Heart left ventricle (tissue), 16 donors: ENCODE results near the gene WWOX. TPM values are rescaled to one million over a fixed set of nuclear protein-coding genes. Genes with fewer than 3 reads are reported as not detected.
A peak's percentile ranks its signal among the peaks of the same experiment; 100 is the strongest.

Source experiments
- ATAC-seq, 4 donors: fragments of 200-7000 bp; cut with Tn5 transposase; one replicate each; pipeline ENCODE4 v1.9.1; 2020 to 2022; ENCODE audit warnings: moderate library complexity in 4 of 4, mild to moderate bottlenecking in 3 of 4, moderate number of reproducible peaks in 1 of 4
- DNase-seq, 5 donors: peaks; one replicate each; pipeline ENCODE4 v3.0.0-alpha.2; 2020
- H3K27ac ChIP-seq, 12 donors: fragments of 200-600 bp; sonication (generic) in 4 of 12; one replicate each; pipeline versions ENCODE4 v1.5.0 to v1.8.0; 2016 to 2022; ENCODE audit warnings: mild to moderate bottlenecking in 2 of 12
- H3K27me3 ChIP-seq, 9 donors: fragments of 200-600 bp; sonication (generic) in 2 of 9; one replicate each; pipeline versions ENCODE4 v1.5.1 to v1.8.0; 2016 to 2022; ENCODE audit warnings: mild to moderate bottlenecking in 3 of 9
- H3K36me3 ChIP-seq, 9 donors: fragments of 200-600 bp; sonication (generic) in 2 of 9; one replicate each; pipeline versions ENCODE4 v1.5.0 to v1.8.0; 2018 to 2022; ENCODE audit warnings: mild to moderate bottlenecking in 2 of 9
- H3K4me1 ChIP-seq, 12 donors: fragments of 200-600 bp; sonication (generic) in 4 of 12; one replicate each; pipeline versions ENCODE4 v1.5.0 to v1.8.0; 2016 to 2022; ENCODE audit warnings: mild to moderate bottlenecking in 3 of 12
- H3K4me3 ChIP-seq, 12 donors: fragments of 200-600 bp; sonication (generic) in 4 of 12; one replicate each; pipeline versions ENCODE4 v1.5.0 to v1.8.0; 2017 to 2022; ENCODE audit warnings: mild to moderate bottlenecking in 9 of 12, moderate library complexity in 4 of 12
- H3K9me3 ChIP-seq, 12 donors: fragments of 200-600 bp; sonication (generic) in 4 of 12; one replicate each; pipeline versions ENCODE4 v1.5.0 to v1.8.0; 2016 to 2022; ENCODE audit warnings: mild to moderate bottlenecking in 1 of 12
- POLR2A ChIP-seq, 2 donors: fragments of 450-650 bp; IDR thresholded peaks; one replicate each; pipeline ENCODE4 v1.6.1; 2017; ENCODE audit warnings: antibody characterized with exemption in 2 of 2, mild to moderate bottlenecking in 2 of 2, moderate library complexity in 2 of 2
- WGBS, 4 donors: extraction: QIAGEN DNeasy Blood & Tissue Kit in 2 of 4; methylation state at CpG; one replicate each; pipeline versions ENCODE4 v1.1.5 to v1.1.7; 2013 to 2018; 5-methylcytosine and 5-hydroxymethylcytosine counted together
- intact Hi-C, 10 donors: fragments of 100-400 bp; cut with DNase I; formaldehyde crosslinking; loops; one replicate each; pipeline versions ENCODE4 v1.11.1 to v1.14.2; 2022
- polyA plus RNA-seq, 2 donors: library from polyadenylated mRNA; stranded (reverse); fragments of 200-250 nt; gene quantifications; one replicate each; pipeline ENCODE4 v1.2.3, GENCODE V29; 2013
- total RNA-seq, 9 donors: library from RNA; depleted of rRNA in 2 of 9; stranded (reverse); fragments of >200 nt in 2 of 9; fragmentation: NEBNext Ultra II Directional in 3 of 9; extraction: Animal tissue kit (Norgen Biotek cat#: 25700) in 3 of 9; gene quantifications; one replicate each; pipeline versions ENCODE4 v1.1.0 to v1.2.4, GENCODE V29; 2016 to 2023
- TF ChIP-seq, protein P1 (sequence below), 12 donors: fragments of 200-600 bp; sonication (generic) in 4 of 12; IDR thresholded peaks; one replicate each; pipeline versions ENCODE4 v1.5.0 to v1.8.0; 2018 to 2022; ENCODE audit warnings: antibody characterized with exemption in 12 of 12, mild to moderate bottlenecking in 5 of 12
- donor health status: ischemic (EF 13 %, LVEDD 7.1; RV severe dilation, severe dysfunction).
- donor health status: healthy with polysubstance abuse.
- donor health status: DM: no; HTN: yes; CAD: no.
- donor health status: DM: no; HTN: no; CAD: no.
- donor health status: ischemic (EF 25% LVEDD 6.9; RV normal size, moderate dysfunction).
- donor health status: ischemic (EF 25% LVEDD 5.7; RV mildly dilated, moderate dysfunction).
- donor health status: healthy.
- donor health status: DM: yes; HTN: yes; CAD: no.
- donor health status: ischemic (EF 35%, LVEDD 5.7; RV mildly dilated, moderate dysfunction).
- donor health status: nonischemic (EF 11% LVEDD 7.7; RV severe dilation, severe dysfunction).
- donor health status: DM: yes; HTN: yes; CAD: no.
- donor health status: PGD.
- donor health status: ischemic (EF 29% LVEDD 5.4; RV normal size, mild dysfunction).
- donor health status: nonischemic (EF 23%, LVEDD 6.1; RV moderate dilation, normal function).

WWOX gene
- total and polyA plus RNA-seq, 11 donors, result 4.3 to 18.3 (median 9.1) TPM

DNA sequence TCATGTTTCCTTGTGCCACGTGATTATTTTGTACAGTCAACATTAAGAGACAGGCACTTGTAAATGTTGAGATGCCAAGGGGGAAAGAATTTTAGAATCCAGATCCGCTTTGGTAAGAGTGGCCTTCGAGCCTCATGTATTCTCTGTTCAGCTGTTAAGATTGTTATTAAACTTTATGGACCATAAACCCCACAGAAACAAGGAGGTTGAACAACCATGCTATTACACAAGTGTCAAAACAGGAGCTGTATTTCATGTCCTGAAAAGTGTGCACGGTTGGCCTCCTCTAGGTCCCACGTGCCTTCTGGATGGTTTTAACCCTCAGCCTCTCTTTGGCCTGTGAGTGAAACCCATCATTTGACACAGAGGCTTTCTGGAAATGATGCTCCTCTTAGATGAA is 809.8 kb downstream of the WWOX start:
- WGBS, 4 donors, result 79 to 89% (median 84%) methylated on average over 5 of the region's 5 CpGs

DNA sequence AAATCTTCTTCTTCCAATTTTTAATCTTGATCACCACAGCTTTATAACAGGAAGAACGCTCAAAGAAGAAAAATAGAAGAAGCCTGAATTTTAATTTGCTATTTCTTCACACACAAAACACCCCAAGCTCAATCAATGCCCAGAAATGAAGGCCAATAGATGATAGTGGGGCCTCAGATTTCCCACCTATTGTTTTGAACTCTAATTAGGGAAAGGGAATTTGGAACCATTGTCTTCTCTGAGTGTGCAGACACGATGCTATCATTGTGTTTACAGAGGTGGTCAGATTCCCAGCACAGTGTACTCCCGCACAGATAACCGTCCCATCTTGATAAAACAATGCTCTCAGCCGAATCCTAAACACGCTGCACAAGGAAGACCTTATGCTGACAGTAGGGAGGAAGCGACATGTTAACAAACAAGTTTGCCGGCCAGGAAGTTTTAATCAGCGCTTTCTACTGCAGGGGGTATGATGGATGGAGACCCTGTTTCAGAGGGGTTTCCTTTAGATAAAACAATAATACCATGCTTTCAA is 816.4 kb downstream of the WWOX start:
- DNase-seq, result no peak
- H3K4me3 ChIP-seq, result no peak overlapping the region
- H3K27me3 ChIP-seq, result no peaks in the 10 kb centered on the region
- peaks cover 0 to 5% (median 0%) of the 10 kb centered on the region in 12 donors for H3K9me3 ChIP-seq
- WGBS, 4 donors, result 55 to 61% (median 61%) methylated on average over 9 of the region's 9 CpGs
- no peaks in the 10 kb centered on the region for H3K4me1 ChIP-seq
- intact Hi-C loops, result no loop called here
- no peak for ATAC-seq
- TF ChIP-seq, protein P1, sequence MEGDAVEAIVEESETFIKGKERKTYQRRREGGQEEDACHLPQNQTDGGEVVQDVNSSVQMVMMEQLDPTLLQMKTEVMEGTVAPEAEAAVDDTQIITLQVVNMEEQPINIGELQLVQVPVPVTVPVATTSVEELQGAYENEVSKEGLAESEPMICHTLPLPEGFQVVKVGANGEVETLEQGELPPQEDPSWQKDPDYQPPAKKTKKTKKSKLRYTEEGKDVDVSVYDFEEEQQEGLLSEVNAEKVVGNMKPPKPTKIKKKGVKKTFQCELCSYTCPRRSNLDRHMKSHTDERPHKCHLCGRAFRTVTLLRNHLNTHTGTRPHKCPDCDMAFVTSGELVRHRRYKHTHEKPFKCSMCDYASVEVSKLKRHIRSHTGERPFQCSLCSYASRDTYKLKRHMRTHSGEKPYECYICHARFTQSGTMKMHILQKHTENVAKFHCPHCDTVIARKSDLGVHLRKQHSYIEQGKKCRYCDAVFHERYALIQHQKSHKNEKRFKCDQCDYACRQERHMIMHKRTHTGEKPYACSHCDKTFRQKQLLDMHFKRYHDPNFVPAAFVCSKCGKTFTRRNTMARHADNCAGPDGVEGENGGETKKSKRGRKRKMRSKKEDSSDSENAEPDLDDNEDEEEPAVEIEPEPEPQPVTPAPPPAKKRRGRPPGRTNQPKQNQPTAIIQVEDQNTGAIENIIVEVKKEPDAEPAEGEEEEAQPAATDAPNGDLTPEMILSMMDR (IDR thresholded peaks at IDR 0.05), result no peak
- H3K36me3 ChIP-seq, result no peaks in the 10 kb centered on the region
- no peak overlapping the region for H3K27ac ChIP-seq

More for the DNA sequence above, 809.8 kb downstream of the WWOX start:
- DNase-seq, result no peak
- ATAC-seq, result no peak
- no peaks in the 10 kb centered on the region for H3K36me3 ChIP-seq
- no peaks in the 10 kb centered on the region for H3K4me1 ChIP-seq
- intact Hi-C loops, result no loop called here
- H3K4me3 ChIP-seq, result no peak overlapping the region
- no peaks in the 10 kb centered on the region for H3K27me3 ChIP-seq
- H3K27ac ChIP-seq, result no peak overlapping the region
- peaks cover 0 to 7% (median 0%) of the 10 kb centered on the region in 12 donors for H3K9me3 ChIP-seq
- TF ChIP-seq POLR2A (IDR thresholded peaks at IDR 0.05), result no peak
- TF ChIP-seq, protein P1 (IDR thresholded peaks at IDR 0.05), result no peak

DNA sequence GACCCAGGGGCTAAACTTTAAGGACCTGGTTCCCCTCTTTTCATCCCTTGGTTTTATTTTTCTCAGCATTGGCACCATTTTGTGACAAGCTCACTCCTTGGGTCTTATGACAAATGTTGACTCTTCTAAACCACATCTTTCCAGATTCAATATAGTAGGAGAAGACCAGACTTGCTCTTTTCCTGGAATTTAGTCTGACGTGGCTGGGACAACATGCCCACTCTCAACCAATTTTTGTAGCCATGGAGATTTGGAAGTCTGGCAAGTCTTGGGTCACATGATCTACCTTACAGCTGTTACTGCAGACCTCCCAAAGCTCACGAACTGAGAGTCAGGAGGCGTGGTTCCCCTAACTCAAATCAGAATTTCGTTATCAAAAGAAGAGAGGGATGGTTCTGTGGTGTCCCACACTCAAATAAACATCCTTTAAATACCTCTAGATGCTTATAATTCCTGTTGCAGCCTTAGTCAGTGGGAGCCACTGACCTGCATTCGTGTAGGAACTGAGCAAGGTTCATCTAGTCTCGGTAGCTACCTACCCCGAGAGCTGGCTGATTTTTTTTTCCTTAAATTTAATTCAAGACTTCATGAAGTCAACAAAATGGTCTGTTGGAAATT is 817.6 kb downstream of the WWOX start:
- no peak overlapping the region for H3K4me3 ChIP-seq
- DNase-seq (no peak), ATAC-seq (peak in 1 of 4 donors; percentile 24)
- H3K27ac ChIP-seq, result no peak overlapping the region
- no peaks in the 10 kb centered on the region for H3K4me1 ChIP-seq
- H3K9me3 ChIP-seq, result peaks cover 0 to 15% (median 6%) of the 10 kb centered on the region in 12 donors
- WGBS, 4 donors, result 81 to 87% (median 85%) methylated on average over 7 of the region's 7 CpGs
- intact Hi-C loops, result no loop called here
- H3K27me3 ChIP-seq, result no peaks in the 10 kb centered on the region
- H3K36me3 ChIP-seq, result no peaks in the 10 kb centered on the region
- TF ChIP-seq, protein P1 (IDR thresholded peaks at IDR 0.05), result no peak
- no peak for TF ChIP-seq POLR2A (IDR thresholded peaks at IDR 0.05)

DNA sequence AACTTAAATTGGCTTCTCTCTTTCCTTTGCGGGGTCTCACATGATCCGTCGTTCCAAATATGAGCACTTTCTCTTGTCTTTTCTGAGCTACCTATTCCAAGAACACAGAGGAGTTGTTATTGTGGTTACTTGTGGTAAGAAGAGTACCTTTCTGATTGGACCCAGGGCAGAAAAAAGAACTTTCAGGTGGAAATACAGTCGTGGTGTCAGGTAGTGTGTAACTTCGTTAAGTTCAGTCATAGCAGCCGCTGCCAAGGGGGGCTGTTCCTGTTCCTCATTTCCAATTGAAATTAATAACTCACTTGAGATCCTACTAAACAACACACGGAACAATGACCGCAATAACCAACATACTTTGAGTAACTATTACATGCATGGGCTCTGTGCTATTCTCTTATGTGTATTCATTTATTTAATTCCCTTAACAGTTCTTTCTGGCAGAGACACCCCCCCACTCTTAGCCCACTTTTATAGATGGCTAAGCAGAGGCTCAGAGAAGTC is 819.4 kb downstream of the WWOX start:
- WGBS, 4 donors, result 90 to 95% (median 92%) methylated on average over 8 of the region's 8 CpGs
- ATAC-seq, result no peak
- TF ChIP-seq, protein P1 (IDR thresholded peaks at IDR 0.05), result no peak
- no peak for TF ChIP-seq POLR2A (IDR thresholded peaks at IDR 0.05)

More for the DNA sequence above, 819.4 kb downstream of the WWOX start:
- intact Hi-C loops, result no loop called here
- Histone ChIP-seq H3K4me1 (no peaks in the 10 kb centered on the region), H3K27me3 (no peaks in the 10 kb centered on the region), H3K4me3 (no peak overlapping the region), H3K27ac (no peak overlapping the region), H3K36me3 (no peaks in the 10 kb centered on the region), H3K9me3 (peaks cover 0 to 22% (median 7%) of the 10 kb centered on the region in 12 donors)
- no peak for DNase-seq
